HEK293 (cell line): ENCODE data around the gene PAK2.

Experiments
- CTCF ChIA-PET: fragments of 350-600 bp; formaldehyde crosslinking; extraction: SDS; loops from one replicate; lab custom pipeline; 2021; ENCODE audit warnings: antibody characterized with exemption; lab: Yijun Ruan, JAX
- POLR2A ChIA-PET: fragments of 300-600 bp; formaldehyde crosslinking; extraction: SDS; loops from one replicate; lab custom pipeline; 2020; ENCODE audit warnings: antibody characterized with exemption, inconsistent platforms; lab: Yijun Ruan, JAX
- H3K27ac ChIP-seq: fragments of 200-500 bp; sonication (Bioruptor generic); 2 replicates; pipeline ENCODE4 v1.5.1; 2014; ENCODE audit warnings: low read depth, low read length, control low read depth, inconsistent platforms; ENCODE audit errors: extremely low read depth
- H3K36me3 ChIP-seq, 2 experiments: fragments of 200-500 bp in 1 of 2; sonication (Bioruptor generic) in 1 of 2; 1 replicate in 1 of 2; 2 replicates in 1 of 2; pipeline ENCODE4 v1.5.1; 2014 to 2017; ENCODE audit warnings: inconsistent platforms in 2 of 2, low read length in 2 of 2; ENCODE audit not compliant: control insufficient read depth in 2 of 2, insufficient read depth in 1 of 2
- H3K4me1 ChIP-seq: fragments of 200-500 bp; sonication (Bioruptor generic); 2 replicates; pipeline ENCODE4 v1.5.1; 2014; ENCODE audit warnings: mild to moderate bottlenecking, low read length, inconsistent platforms; ENCODE audit not compliant: control insufficient read depth, insufficient read depth
- H3K4me3 ChIP-seq: 2 replicates; pipeline ENCODE4 v1.5.1; 2011; ENCODE audit warnings: low read depth, mild to moderate bottlenecking, control low read depth, low read length, moderate library complexity
- H3K9me3 ChIP-seq: fragments of 200-500 bp; sonication (Bioruptor generic); 2 replicates; pipeline ENCODE4 v1.5.1; 2014; ENCODE audit warnings: low read depth, low read length, inconsistent platforms; ENCODE audit not compliant: control insufficient read depth, insufficient read depth
- FEZF1 ChIP-seq: fragments of 450-650 bp; formaldehyde crosslinking; IDR thresholded peaks from 2 replicates; pipeline ENCODE4 v1.5.1; 2016; ENCODE audit warnings: missing biosample characterization, missing genetic modification characterization
- GLIS2 ChIP-seq: fragments of 450-650 bp; formaldehyde crosslinking; IDR thresholded peaks from 2 replicates; pipeline ENCODE4 v1.5.1; 2016; ENCODE audit warnings: missing biosample characterization, missing genetic modification characterization
- IKZF3 ChIP-seq: fragments of 450-650 bp; IDR thresholded peaks from 2 replicates; pipeline ENCODE4 v1.5.0; 2018; ENCODE audit warnings: missing biosample characterization, mild to moderate bottlenecking, missing genetic modification characterization, moderate library complexity
- KLF10 ChIP-seq: fragments of 450-650 bp; IDR thresholded peaks from 2 replicates; pipeline ENCODE4 v1.5.1; 2018; ENCODE audit warnings: missing biosample characterization, mild to moderate bottlenecking, missing genetic modification characterization
- PRDM1 ChIP-seq: fragments of 450-650 bp; formaldehyde crosslinking; IDR thresholded peaks from 2 replicates; pipeline ENCODE4; 2016; ENCODE audit warnings: missing biosample characterization, missing genetic modification characterization
- SP7 ChIP-seq: fragments of 450-650 bp; formaldehyde crosslinking; IDR thresholded peaks from 2 replicates; pipeline ENCODE4 v1.5.1; 2016; ENCODE audit warnings: missing biosample characterization, missing genetic modification characterization
- ZFHX2 ChIP-seq: fragments of 450-650 bp; formaldehyde crosslinking; conservative IDR thresholded peaks from 2 replicates; pipeline ENCODE4 v1.5.1; 2016; ENCODE audit warnings: missing biosample characterization, missing genetic modification characterization
- ZFP37 ChIP-seq: fragments of 450-650 bp; formaldehyde crosslinking; IDR thresholded peaks from 2 replicates; pipeline ENCODE4 v1.5.1; 2016; ENCODE audit warnings: missing biosample characterization, missing genetic modification characterization
- ZIC2 ChIP-seq: fragments of 450-650 bp; formaldehyde crosslinking; IDR thresholded peaks from 2 replicates; pipeline ENCODE4 v1.5.1; 2016; ENCODE audit warnings: missing biosample characterization, missing genetic modification characterization
- ZNF248 ChIP-seq: fragments of 450-650 bp; formaldehyde crosslinking; IDR thresholded peaks from 2 replicates; pipeline ENCODE4 v1.5.1; 2017; ENCODE audit warnings: missing biosample characterization, missing genetic modification characterization
- ZNF501 ChIP-seq: fragments of 450-650 bp; formaldehyde crosslinking; IDR thresholded peaks from 2 replicates; pipeline ENCODE4 v1.5.1; 2016; ENCODE audit warnings: missing biosample characterization, missing genetic modification characterization
- ZNF521 ChIP-seq: fragments of 450-650 bp; formaldehyde crosslinking; IDR thresholded peaks from 2 replicates; pipeline ENCODE4 v1.5.1; 2017; ENCODE audit warnings: missing biosample characterization, mild to moderate bottlenecking, missing genetic modification characterization
- ZNF621 ChIP-seq: fragments of 450-650 bp; formaldehyde crosslinking; IDR thresholded peaks from 2 replicates; pipeline ENCODE4 v1.5.1; 2017; ENCODE audit warnings: missing biosample characterization, missing genetic modification characterization
- ZNF629 ChIP-seq: fragments of 450-650 bp; formaldehyde crosslinking; IDR thresholded peaks from 2 replicates; pipeline ENCODE4 v1.5.1; 2017; ENCODE audit warnings: missing biosample characterization, missing genetic modification characterization
- ZNF654 ChIP-seq: fragments of 450-650 bp; formaldehyde crosslinking; IDR thresholded peaks from 2 replicates; pipeline ENCODE4 v1.5.1; 2016; ENCODE audit warnings: low read depth, missing biosample characterization, missing genetic modification characterization
- ZNF660 ChIP-seq: fragments of 450-650 bp; IDR thresholded peaks from 2 replicates; pipeline ENCODE4 v1.5.1; 2018; ENCODE audit warnings: missing biosample characterization, mild to moderate bottlenecking, missing genetic modification characterization
- ZNF664 ChIP-seq: fragments of 450-650 bp; formaldehyde crosslinking; IDR thresholded peaks from 2 replicates; pipeline ENCODE4 v1.5.1; 2016; ENCODE audit warnings: missing biosample characterization, missing genetic modification characterization
- ZNF670 ChIP-seq: fragments of 450-650 bp; formaldehyde crosslinking; IDR thresholded peaks from 2 replicates; pipeline ENCODE4 v1.5.1; 2016; ENCODE audit warnings: missing biosample characterization, missing genetic modification characterization, low read depth
- ZNF791 ChIP-seq: fragments of 450-650 bp; formaldehyde crosslinking; IDR thresholded peaks from 2 replicates; pipeline ENCODE4 v1.5.1; 2016; ENCODE audit warnings: missing biosample characterization, missing genetic modification characterization
- ZSCAN30 ChIP-seq: fragments of 450-650 bp; IDR thresholded peaks from 2 replicates; pipeline ENCODE4 v1.5.1; 2018; ENCODE audit warnings: missing biosample characterization, mild to moderate bottlenecking, missing genetic modification characterization, moderate library complexity
- TF ChIP-seq, protein P1 (sequence below): fragments of 450-650 bp; formaldehyde crosslinking; IDR thresholded peaks from 2 replicates; pipeline ENCODE4 v1.5.1; 2017; ENCODE audit warnings: missing biosample characterization, missing genetic modification characterization
- TF ChIP-seq, protein P2 (sequence below): fragments of 450-650 bp; formaldehyde crosslinking; IDR thresholded peaks from 2 replicates; pipeline ENCODE4 v1.5.1; 2016; ENCODE audit warnings: missing biosample characterization, missing genetic modification characterization
- TF ChIP-seq, protein P3 (sequence below): fragments of 450-650 bp; formaldehyde crosslinking; IDR thresholded peaks from 2 replicates; pipeline ENCODE4 v1.5.1; 2016; ENCODE audit warnings: missing biosample characterization, missing genetic modification characterization

PAK2 gene

DNA sequence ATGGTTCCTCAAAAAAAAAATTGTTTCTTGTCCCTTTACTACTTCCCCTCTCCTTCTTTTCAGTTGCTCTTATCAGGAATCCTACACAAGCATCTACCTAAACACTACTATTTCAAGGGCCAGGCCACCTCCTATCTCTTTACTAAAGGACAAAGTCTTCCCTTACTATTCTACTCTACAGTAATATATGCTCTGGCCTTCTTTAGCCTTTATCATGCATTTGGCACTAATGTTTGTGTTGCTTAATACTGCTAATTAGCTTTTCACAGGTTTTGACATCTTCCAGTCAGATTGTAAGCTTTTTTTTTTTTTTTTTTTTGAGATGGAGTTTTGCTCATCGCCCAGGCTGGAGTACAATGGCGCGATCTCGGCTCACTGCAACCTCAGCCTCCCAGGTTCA is 32.9 kb upstream of the PAK2 start:
- Histone ChIP-seq H3K9me3 (no peaks in the 10 kb centered on the region), H3K4me1 (0 out of 2 replicates have a peak, but pooled peaks cover 6% of the 10 kb centered on the region), H3K27ac (no peak overlapping the region), H3K36me3 (no peaks in the 10 kb centered on the region), H3K4me3 (no peak overlapping the region)
- POLR2A ChIA-PET = no interaction called here
- CTCF ChIA-PET = interaction anchor here (1.2 kb wide), 1 partner anchor 10 kb away, joined by 4 read pairs; no protein-coding TSS in a partner anchor
- no peak for TF ChIP-seq ZNF521

DNA sequence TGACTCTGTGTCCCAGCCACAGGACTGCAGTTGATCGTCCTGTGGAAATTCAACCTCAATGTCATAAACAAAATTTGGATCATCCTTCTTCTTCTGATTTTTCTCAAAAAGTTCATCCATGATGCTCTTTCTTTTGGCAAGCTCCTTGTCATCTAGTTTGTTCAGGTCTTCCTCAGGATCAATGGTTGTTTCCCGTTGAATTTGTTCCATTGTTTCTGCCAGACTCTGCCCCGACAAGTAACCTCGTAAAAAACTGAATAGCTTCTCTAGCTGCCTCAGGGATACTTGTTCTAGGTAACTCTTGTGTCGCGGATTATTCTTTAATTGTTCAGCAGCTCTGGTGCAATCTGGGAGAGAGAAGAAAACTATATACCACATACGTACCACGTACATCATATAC is 32.1 kb upstream of the PAK2 start:
- POLR2A ChIA-PET = no interaction called here
- 0 out of 2 replicates have a peak, but pooled peaks cover 6% of the 10 kb centered on the region for H3K4me1 ChIP-seq
- H3K27ac ChIP-seq = no peak overlapping the region
- TF ChIP-seq, protein P1, sequence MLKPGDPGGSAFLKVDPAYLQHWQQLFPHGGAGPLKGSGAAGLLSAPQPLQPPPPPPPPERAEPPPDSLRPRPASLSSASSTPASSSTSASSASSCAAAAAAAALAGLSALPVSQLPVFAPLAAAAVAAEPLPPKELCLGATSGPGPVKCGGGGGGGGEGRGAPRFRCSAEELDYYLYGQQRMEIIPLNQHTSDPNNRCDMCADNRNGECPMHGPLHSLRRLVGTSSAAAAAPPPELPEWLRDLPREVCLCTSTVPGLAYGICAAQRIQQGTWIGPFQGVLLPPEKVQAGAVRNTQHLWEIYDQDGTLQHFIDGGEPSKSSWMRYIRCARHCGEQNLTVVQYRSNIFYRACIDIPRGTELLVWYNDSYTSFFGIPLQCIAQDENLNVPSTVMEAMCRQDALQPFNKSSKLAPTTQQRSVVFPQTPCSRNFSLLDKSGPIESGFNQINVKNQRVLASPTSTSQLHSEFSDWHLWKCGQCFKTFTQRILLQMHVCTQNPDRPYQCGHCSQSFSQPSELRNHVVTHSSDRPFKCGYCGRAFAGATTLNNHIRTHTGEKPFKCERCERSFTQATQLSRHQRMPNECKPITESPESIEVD = peak; percentile 19; the same call in 1 of the 2 replicates
- no peak for TF ChIP-seq FEZF1 (tag by site-specific recombination)
- TF ChIP-seq PRDM1 (tag by site-specific recombination) = no peak
- no peak for TF ChIP-seq ZNF670 (tag by site-specific recombination)
- TF ChIP-seq ZNF664 (tag by site-specific recombination) = no peak
- H3K36me3 ChIP-seq = no peaks in the 10 kb centered on the region
- H3K9me3 ChIP-seq = no peaks in the 10 kb centered on the region
- CTCF ChIA-PET = interaction anchor here (1.2 kb wide), 1 partner anchor 11 kb away, joined by 4 read pairs; no protein-coding TSS in a partner anchor
- no peak overlapping the region for H3K4me3 ChIP-seq

DNA sequence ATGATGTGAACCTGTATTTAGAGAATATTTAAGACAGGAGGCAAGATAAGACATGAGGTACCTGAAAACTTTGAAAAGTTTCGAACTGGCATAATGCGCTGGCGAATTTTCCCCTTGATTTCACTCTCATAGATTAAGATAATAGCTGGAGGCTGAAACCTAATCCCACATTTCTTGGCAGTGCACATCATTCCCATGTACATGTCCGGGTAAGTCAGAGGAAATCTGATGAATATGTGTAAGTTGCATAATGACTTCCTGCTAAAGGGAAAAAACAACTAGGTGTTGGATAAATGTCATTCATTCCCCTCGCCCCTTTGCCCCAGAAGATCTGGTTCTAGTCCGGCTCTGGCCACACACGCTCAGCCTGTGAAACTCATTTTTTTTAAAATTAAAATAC is 31.2 kb upstream of the PAK2 start:
- Histone ChIP-seq H3K4me3 (no peak overlapping the region), H3K27ac (no peak overlapping the region), H3K4me1 (0 out of 2 replicates have a peak, but pooled peaks cover 6% of the 10 kb centered on the region), H3K36me3 (no peaks in the 10 kb centered on the region), H3K9me3 (no peaks in the 10 kb centered on the region)
- CTCF ChIA-PET = interaction anchor here (0.7 kb wide), 1 partner anchor 100 kb away, joined by 4 read pairs; no protein-coding TSS in a partner anchor
- TF ChIP-seq ZNF654 (tag by site-specific recombination) (no peak), ZNF629 (0 out of 2 replicates have a peak, but pooled peaks have one; percentile 17), PRDM1 (tag by site-specific recombination) (0 out of 2 replicates have a peak, but pooled peaks have one; percentile 11), ZNF791 (no peak), IKZF3 (tag by site-specific recombination) (0 out of 2 replicates have a peak, but pooled peaks have one; percentile 32), SP7 (tag by site-specific recombination) (0 out of 2 replicates have a peak, but pooled peaks have one; percentile 10), ZNF660 (peak; percentile 30), ZNF248 (tag by site-specific recombination) (no peak)
- TF ChIP-seq, protein P1 = peak; percentile 74
- POLR2A ChIA-PET = no interaction called here

DNA sequence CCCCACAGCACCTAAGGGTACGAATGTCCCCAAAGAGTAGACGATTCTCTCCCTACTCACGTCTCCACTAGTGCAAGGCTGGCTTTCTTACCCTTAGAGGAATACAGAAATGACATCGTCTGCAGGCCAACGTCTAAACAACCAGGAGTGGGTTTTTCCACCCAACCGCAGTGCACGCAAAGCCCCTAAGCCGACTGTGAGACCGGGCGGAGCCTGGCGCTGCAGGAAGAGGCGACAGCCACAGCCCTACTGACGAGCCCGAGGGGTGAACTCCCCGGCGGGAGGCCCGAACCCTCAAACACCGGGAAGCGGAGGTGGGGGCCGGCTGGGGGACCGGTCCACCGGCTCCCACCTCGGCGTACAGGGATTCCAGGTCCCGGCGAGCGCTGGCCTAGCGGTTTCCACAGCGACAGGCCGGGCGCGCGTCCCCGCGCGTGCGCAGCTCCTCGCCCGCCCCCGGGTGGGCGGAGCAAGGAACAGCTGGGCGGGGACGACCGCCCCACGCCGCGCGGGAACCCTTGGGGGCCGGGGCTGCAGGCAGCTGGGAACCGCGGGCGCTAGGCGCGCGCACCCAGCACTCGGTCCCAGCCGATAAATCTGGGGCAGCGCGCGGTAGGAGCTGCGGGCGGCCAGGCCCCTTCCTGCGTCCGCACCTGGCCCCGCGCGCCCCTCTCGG is 27.7 kb upstream of the PAK2 start, which contains the start of the genes CEP19 and PIGX:
TSS of gene CEP19 (minus strand) at position 413 of the 676 bp plus-strand sequence. CDS start 3,593 bp downstream, outside the sequence.
TSS of gene PIGX (plus strand) at position 540 of the 676 bp plus-strand sequence.
- CTCF ChIA-PET = no interaction called here
- H3K9me3 ChIP-seq = no peaks in the 10 kb centered on the region
- no peaks in the 10 kb centered on the region for H3K36me3 ChIP-seq
- POLR2A ChIA-PET = interaction anchor here (0.9 to 3.5 kb wide), 4 partner anchors 22 to 157 kb away, joined by 3 to 21 read pairs (median 6); partner anchors contain the start of genes FBXO45, PAK2 and WDR53
- peak within 1 kb of the TSS; percentile 92 for H3K4me3 ChIP-seq
- H3K27ac ChIP-seq = peak within 1 kb of the TSS; percentile 75
- H3K4me1 ChIP-seq = 0 out of 2 replicates have a peak, but pooled peaks cover 6% of the 10 kb centered on the region
- TF ChIP-seq ZFP37 (0 out of 2 replicates have a peak, but pooled peaks have one; percentile 38), ZIC2 (peak; percentile 64), KLF10 (tag by site-specific recombination) (0 out of 2 replicates have a peak, but pooled peaks have one; percentile 50), ZSCAN30 (tag by site-specific recombination) (peak; percentile 69), ZNF501 (tag by site-specific recombination) (peak; percentile 62), ZNF660 (peak; percentile 37; the same call in 1 of the 2 replicates), ZFHX2 (tag by site-specific recombination) (peak; percentile 66), GLIS2 (tag by site-specific recombination) (peak; percentile 75), ZNF621 (tag by site-specific recombination) (no peak)
- TF ChIP-seq, protein P2, sequence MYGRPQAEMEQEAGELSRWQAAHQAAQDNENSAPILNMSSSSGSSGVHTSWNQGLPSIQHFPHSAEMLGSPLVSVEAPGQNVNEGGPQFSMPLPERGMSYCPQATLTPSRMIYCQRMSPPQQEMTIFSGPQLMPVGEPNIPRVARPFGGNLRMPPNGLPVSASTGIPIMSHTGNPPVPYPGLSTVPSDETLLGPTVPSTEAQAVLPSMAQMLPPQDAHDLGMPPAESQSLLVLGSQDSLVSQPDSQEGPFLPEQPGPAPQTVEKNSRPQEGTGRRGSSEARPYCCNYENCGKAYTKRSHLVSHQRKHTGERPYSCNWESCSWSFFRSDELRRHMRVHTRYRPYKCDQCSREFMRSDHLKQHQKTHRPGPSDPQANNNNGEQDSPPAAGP (tag by site-specific recombination) = no peak
- TF ChIP-seq, protein P3, sequence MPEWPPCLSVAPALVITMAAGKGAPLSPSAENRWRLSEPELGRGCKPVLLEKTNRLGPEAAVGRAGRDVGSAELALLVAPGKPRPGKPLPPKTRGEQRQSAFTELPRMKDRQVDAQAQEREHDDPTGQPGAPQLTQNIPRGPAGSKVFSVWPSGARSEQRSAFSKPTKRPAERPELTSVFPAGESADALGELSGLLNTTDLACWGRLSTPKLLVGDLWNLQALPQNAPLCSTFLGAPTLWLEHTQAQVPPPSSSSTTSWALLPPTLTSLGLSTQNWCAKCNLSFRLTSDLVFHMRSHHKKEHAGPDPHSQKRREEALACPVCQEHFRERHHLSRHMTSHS (tag by site-specific recombination) = no peak
